IMR-90 (cell line): ENCODE results near the gene LRRK2.

Experiments
- CTCF ChIP-seq: conservative IDR thresholded peaks from 2 replicates; pipeline ENCODE4 v1.5.1; 2012; ENCODE audit warnings: mild to moderate bottlenecking, low read depth, low read length, improper control_type of control experiment
- POLR2A ChIP-seq: IDR thresholded peaks from 2 replicates; pipeline ENCODE4 v1.6.1; 2012; ENCODE audit warnings: mild to moderate bottlenecking, low read depth, low read length

GRCh38 chr12:40258371-40258770 is 33.6 kb downstream of the LRRK2 start:
- TF ChIP-seq CTCF (no peak), POLR2A (no peak)
